Measurements from ENCODE around the gene CD6.

CD6 gene

DNA sequence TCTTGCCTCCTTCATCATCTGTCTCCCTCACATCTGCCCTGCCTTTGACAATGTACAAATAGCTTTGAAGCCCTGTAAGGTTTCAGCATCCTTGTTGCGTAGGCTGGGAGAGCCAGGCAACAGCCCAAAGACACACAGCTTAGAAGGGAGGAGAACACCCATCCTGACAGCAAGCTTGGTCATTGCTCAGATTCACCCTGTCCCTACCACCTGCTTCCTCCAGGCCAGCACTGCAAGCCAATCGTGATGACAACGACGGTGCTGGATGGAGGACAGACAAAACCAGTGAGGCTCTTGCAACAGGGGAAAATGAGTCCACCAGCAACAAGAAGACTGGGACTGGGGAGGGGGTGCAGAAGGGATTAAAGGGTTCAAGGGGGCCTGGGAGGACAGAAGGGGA is 97.9 kb downstream of the CD6 start:
- DNase-seq (ENCODE audit: insufficient read length, low spot score): no peak
- no peak for FAIRE-seq

Data from GM19239 (cell line).